Fibroblast of lung (primary cell): ENCODE measurements around the gene TCF20.

ENCODE experiments used
- EZH2 ChIP-seq: IDR thresholded peaks from 2 replicates; pipeline ENCODE4 v1.5.1; 2012; ENCODE audit warnings: low read length, control low read depth, mild to moderate bottlenecking; ENCODE audit errors: missing control alignments
- TF ChIP-seq, protein P1 (sequence below), 2 donors: IDR thresholded peaks in 1 of 2; conservative IDR thresholded peaks in 1 of 2; 1 replicate in 1 of 2; 2 replicates in 1 of 2; pipeline ENCODE4 v1.5.1; 2011 to 2012; ENCODE audit warnings: low read length in 2 of 2, control low read depth in 1 of 2, inconsistent platforms in 1 of 2, low read depth in 1 of 2, mild to moderate bottlenecking in 1 of 2

DNA sequence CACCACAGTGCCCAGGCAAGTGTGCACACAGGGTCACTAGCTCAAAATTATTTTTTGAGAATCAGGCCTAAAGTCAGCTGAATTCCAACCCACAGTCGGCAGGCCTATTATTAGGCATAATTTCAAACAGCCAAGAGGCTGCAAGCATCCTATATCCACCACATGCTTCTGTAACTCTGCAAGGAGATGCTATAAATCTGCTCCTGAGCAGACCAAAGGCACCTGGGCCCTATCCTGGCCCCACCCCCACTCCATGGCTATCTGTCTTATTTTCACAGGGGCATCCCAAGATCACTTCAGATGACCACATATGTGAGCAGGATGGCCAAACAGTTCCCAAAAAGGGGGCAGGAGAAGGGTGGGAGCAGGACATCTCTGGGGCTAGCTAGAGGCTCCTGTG, 44.6 kb downstream of the TCF20 start:
- TF ChIP-seq EZH2: no peak
- TF ChIP-seq, protein P1, sequence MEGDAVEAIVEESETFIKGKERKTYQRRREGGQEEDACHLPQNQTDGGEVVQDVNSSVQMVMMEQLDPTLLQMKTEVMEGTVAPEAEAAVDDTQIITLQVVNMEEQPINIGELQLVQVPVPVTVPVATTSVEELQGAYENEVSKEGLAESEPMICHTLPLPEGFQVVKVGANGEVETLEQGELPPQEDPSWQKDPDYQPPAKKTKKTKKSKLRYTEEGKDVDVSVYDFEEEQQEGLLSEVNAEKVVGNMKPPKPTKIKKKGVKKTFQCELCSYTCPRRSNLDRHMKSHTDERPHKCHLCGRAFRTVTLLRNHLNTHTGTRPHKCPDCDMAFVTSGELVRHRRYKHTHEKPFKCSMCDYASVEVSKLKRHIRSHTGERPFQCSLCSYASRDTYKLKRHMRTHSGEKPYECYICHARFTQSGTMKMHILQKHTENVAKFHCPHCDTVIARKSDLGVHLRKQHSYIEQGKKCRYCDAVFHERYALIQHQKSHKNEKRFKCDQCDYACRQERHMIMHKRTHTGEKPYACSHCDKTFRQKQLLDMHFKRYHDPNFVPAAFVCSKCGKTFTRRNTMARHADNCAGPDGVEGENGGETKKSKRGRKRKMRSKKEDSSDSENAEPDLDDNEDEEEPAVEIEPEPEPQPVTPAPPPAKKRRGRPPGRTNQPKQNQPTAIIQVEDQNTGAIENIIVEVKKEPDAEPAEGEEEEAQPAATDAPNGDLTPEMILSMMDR (conservative IDR thresholded peaks at IDR 0.05 in 1 of 2, IDR thresholded peaks at IDR 0.05 in 1 of 2; ENCODE audit: low read depth in 1 of 2, low read length in 2 of 2): no peak
